Heart right ventricle (tissue), 16 donors: Measurements from ENCODE around the gene SLC16A8. TPM values are rescaled to one million over a fixed set of nuclear protein-coding genes. Genes with fewer than 3 reads are reported as not detected.
"Not testable (repeated sequence)": the region's sequence is repeated elsewhere in the genome, so short reads cannot be mapped to it uniquely, and the experiment has no call there.

Experiments
- ATAC-seq, 8 donors: fragments of 200-7000 bp; cut with Tn5 transposase; one replicate each; pipeline ENCODE4 v1.9.1; 2020; ENCODE audit warnings: mild to moderate bottlenecking in 8 of 8, moderate library complexity in 8 of 8, moderate number of reproducible peaks in 1 of 8
- DNase-seq, 2 donors: peaks; one replicate each; pipeline ENCODE4 v3.0.0-alpha.2; 2020
- H3K27ac ChIP-seq, 10 donors: fragments of 200-600 bp; sonication (generic) in 2 of 10; one replicate each; pipeline versions ENCODE4 v1.5.0 to v1.8.0; 2020 to 2022; ENCODE audit warnings: mild to moderate bottlenecking in 3 of 10
- H3K27me3 ChIP-seq, 7 donors: fragments of 200-600 bp; one replicate each; pipeline ENCODE4 v1.8.0; 2021 to 2022; ENCODE audit warnings: mild to moderate bottlenecking in 2 of 7
- H3K36me3 ChIP-seq, 9 donors: fragments of 200-600 bp; sonication (generic) in 1 of 9; one replicate each; pipeline versions ENCODE4 v1.5.0 to v1.8.0; 2020 to 2022; ENCODE audit warnings: mild to moderate bottlenecking in 2 of 9
- H3K4me1 ChIP-seq, 9 donors: fragments of 200-600 bp; sonication (generic) in 1 of 9; one replicate each; pipeline versions ENCODE4 v1.5.0 to v1.8.0; 2020 to 2022; ENCODE audit warnings: mild to moderate bottlenecking in 4 of 9
- H3K4me3 ChIP-seq, 10 donors: fragments of 200-600 bp; sonication (generic) in 2 of 10; one replicate each; pipeline versions ENCODE4 v1.5.0 to v1.8.0; 2020 to 2022; ENCODE audit warnings: mild to moderate bottlenecking in 7 of 10, moderate library complexity in 2 of 10
- H3K9me3 ChIP-seq, 11 donors: fragments of 200-600 bp in 10 of 11; sonication (generic) in 2 of 11; one replicate each; pipeline versions ENCODE4 v1.5.0 to v1.8.0; 2013 to 2022; ENCODE audit warnings: mild to moderate bottlenecking in 2 of 11, control low read depth in 1 of 11, moderate library complexity in 1 of 11
- CTCF ChIP-seq, 9 donors: fragments of 200-600 bp; sonication (generic) in 2 of 9; IDR thresholded peaks; one replicate each; pipeline versions ENCODE4 v1.5.0 to v1.8.0; 2021 to 2022; ENCODE audit warnings: antibody characterized with exemption in 9 of 9, mild to moderate bottlenecking in 5 of 9, moderate library complexity in 1 of 9
- WGBS, 2 donors: extraction: QIAGEN DNeasy Blood & Tissue Kit; methylation state at CpG; one replicate each; pipeline ENCODE4 v1.1.7; 2013; ENCODE audit warnings: inconsistent platforms in 1 of 2; 5-methylcytosine and 5-hydroxymethylcytosine counted together
- intact Hi-C, 10 donors: fragments of 100-400 bp; cut with DNase I; formaldehyde crosslinking; loops; one replicate each; pipeline versions ENCODE4 v1.11.1 to v1.14.2; 2022
- polyA plus RNA-seq, 2 donors: library from polyadenylated mRNA; stranded (reverse); fragments of 200-250 nt; gene quantifications; one replicate each; pipeline ENCODE4 v1.2.3, GENCODE V29; 2013
- total RNA-seq, 10 donors: library from RNA; stranded (reverse); fragmentation: NEBNext Ultra II Directional in 3 of 10; extraction: Animal tissue kit (Norgen Biotek cat#: 25700) in 3 of 10; gene quantifications; one replicate each; pipeline versions ENCODE4 v1.2.1 to v1.2.4, GENCODE V29; 2021 to 2023
- donor health status: Arrhythmogenic right ventricular cardiomyopathy.
- donor health status: ischemic (EF 13 %, LVEDD 7.1; RV severe dilation, severe dysfunction).
- donor health status: healthy with polysubstance abuse.
- donor health status: DM: no; HTN: yes; CAD: no.
- donor health status: DM: no; HTN: no; CAD: no.
- donor health status: ischemic (EF 25% LVEDD 6.9; RV normal size, moderate dysfunction).
- donor health status: ischemic (EF 25% LVEDD 5.7; RV mildly dilated, moderate dysfunction).
- donor health status: healthy.
- donor health status: DM: yes; HTN: yes; CAD: no.
- donor health status: Ischemic cardiomyopathy.
- donor health status: ischemic (EF 35%, LVEDD 5.7; RV mildly dilated, moderate dysfunction).
- donor health status: nonischemic (EF 11% LVEDD 7.7; RV severe dilation, severe dysfunction).
- donor health status: DM: yes; HTN: yes; CAD: no.
- donor health status: PGD.
- donor health status: ischemic (EF 29% LVEDD 5.4; RV normal size, mild dysfunction).
- donor health status: nonischemic (EF 23%, LVEDD 6.1; RV moderate dilation, normal function).

Gene SLC16A8
- total and polyA plus RNA-seq, 12 donors, result 0.19 to 0.34 (median 0.22) TPM; not detected in 9

DNA sequence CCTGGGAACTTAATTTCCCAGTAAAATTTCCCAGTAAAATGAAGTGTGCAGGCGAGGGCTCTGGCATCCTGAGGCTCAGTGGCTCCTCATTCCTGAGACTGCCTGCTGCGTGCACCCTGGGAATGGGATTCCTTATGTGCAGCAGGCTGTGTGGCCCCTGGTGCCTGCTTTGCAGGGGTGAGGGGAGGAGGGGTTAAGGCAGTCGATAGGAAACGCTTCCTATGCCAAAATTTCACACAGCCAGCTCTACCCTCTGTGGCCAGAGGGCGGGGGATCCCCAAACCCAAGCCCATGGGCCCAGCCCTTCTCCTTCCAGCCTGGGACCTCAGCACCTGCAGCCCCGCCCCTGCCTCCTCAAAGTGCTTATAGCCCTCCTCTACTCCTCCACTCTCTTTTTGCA lies 38.6 kb upstream of the SLC16A8 start:
- Histone ChIP-seq H3K4me3 (no peak overlapping the region), H3K27ac (no peak overlapping the region), H3K27me3 (no peaks in the 10 kb centered on the region), H3K36me3 (peaks cover 0 to 26% (median 0%) of the 10 kb centered on the region in 9 donors), H3K4me1 (no peaks in the 10 kb centered on the region), H3K9me3 (no peaks in the 10 kb centered on the region)
- DNase-seq, result no peak
- 86 to 87% methylated on average over 6 of the region's 6 CpGs for WGBS, 2 donors
- intact Hi-C loops, result loop anchor here in 1 of 10 donors (10.0 kb wide), 1 partner anchor 222 kb away; no protein-coding TSS in a partner anchor
- ATAC-seq, result no peak
- no peak for TF ChIP-seq CTCF (IDR thresholded peaks at IDR 0.05)

DNA sequence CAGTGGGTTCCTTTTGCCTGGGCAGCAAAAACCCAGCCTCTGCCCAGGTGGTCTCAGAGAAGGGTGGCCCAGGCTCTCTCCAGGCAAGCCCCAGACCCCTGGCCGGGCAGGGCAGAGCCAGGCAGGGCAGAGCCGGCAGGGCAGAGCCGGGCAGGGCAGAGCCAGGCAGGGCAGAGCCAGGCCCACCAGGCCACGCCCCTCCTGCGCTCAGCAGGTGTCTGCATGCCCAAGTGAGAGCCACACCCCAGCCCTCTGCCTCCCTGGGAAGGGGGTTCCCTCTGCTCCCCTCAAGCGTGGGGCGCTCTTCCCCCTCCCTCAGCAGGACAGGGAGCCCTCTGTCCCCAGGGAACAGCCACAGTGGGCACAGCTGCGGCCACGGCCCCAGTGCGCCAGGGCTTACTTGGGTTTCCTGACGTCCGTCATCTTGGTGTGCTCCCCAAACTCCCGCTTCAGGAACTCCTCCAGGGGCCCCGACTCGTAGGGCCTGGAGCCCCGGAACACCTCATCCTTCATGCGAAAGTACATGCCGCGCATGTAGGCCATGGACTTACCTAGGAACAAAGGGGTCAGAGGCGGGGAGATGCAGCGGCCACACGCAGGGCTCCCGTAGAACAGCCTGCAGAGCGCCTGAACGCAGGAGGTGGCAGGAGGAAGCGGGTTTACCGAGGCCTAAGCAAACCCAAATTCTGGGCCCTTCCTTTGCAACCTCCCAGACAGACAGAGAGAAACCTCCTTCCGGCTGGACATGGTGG lies 36.6 kb upstream of the SLC16A8 start:
- 93 to 94% methylated on average over 28 of the region's 28 CpGs for WGBS, 2 donors

GRCh38 chr22:38118747-38119146 lies 34.8 kb upstream of the SLC16A8 start:
- not testable (repeated sequence) for ATAC-seq, H3K27ac ChIP-seq, H3K27me3 ChIP-seq, H3K9me3 ChIP-seq, DNase-seq, H3K4me3 ChIP-seq
- Histone ChIP-seq H3K36me3 (peaks cover 0 to 15% (median 0%) of the 10 kb centered on the region in 9 donors), H3K4me1 (peaks cover 0 to 12% (median 8%) of the 10 kb centered on the region in 9 donors)
- intact Hi-C loops, result loop anchor here in 8 of 10 donors (5.0 to 10.0 kb wide), 6 partner anchors 46 to 236 kb away; partner anchors contain the start of gene MAFF (in 1 of the 8)
- WGBS, 2 donors, result 95 to 97% methylated on average over 2 of the region's 2 CpGs

More for the DNA sequence above, 36.6 kb upstream of the SLC16A8 start:
- no peak for DNase-seq
- no peak for TF ChIP-seq CTCF (IDR thresholded peaks at IDR 0.05)
- Histone ChIP-seq H3K4me1 (no peaks in the 10 kb centered on the region), H3K27me3 (no peaks in the 10 kb centered on the region), H3K36me3 (peaks cover 0 to 17% (median 0%) of the 10 kb centered on the region in 9 donors), H3K4me3 (no peak overlapping the region), H3K27ac (no peak overlapping the region), H3K9me3 (no peaks in the 10 kb centered on the region)
- peak in 1 of 8 donors; percentile 32 for ATAC-seq
- intact Hi-C loops, result loop anchor here in 1 of 10 donors (10.0 kb wide), 1 partner anchor 224 kb away; no protein-coding TSS in a partner anchor

DNA sequence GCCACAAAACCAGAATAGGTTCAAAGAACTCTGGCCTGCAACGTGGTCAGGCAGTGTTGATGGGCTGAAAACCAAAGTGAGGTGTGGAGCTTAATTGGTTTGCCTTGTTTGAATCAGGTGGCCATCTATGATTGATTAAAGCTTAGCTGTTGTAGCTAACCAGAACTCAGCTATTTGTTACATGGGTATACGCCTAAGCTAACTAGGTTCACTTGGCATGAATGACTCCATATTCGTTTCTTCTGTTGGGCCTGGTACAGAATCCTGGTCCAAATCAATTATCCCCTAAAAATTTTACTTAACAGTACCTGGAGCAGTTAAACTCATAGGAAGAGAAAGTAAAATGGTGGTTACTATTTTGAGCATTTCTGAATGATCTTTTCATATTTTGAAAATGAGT lies 34.2 kb upstream of the SLC16A8 start:
- H3K4me3 ChIP-seq, result no peak overlapping the region
- WGBS, 2 donors, result 90 to 96% methylated on average over 3 of the region's 3 CpGs
- intact Hi-C loops, result loop anchor here in 8 of 10 donors (5.0 to 10.0 kb wide), 6 partner anchors 47 to 237 kb away; partner anchors contain the start of gene MAFF (in 1 of the 8)
- no peak for DNase-seq
- H3K4me1 ChIP-seq, result peaks cover 0 to 12% (median 8%) of the 10 kb centered on the region in 9 donors
- ATAC-seq, result no peak
- H3K36me3 ChIP-seq, result peaks cover 0 to 16% (median 0%) of the 10 kb centered on the region in 9 donors
- H3K27me3 ChIP-seq, result no peaks in the 10 kb centered on the region
- H3K27ac ChIP-seq, result no peak overlapping the region
- no peaks in the 10 kb centered on the region for H3K9me3 ChIP-seq
- TF ChIP-seq CTCF (IDR thresholded peaks at IDR 0.05), result no peak

GRCh38 chr22:38117556-38117955 lies 33.6 kb upstream of the SLC16A8 start:
- not testable (repeated sequence) for ATAC-seq, H3K27me3 ChIP-seq, H3K4me3 ChIP-seq, H3K9me3 ChIP-seq, H3K27ac ChIP-seq, DNase-seq
- WGBS, 2 donors, result 89% methylated on average over 10 of the region's 10 CpGs
- Histone ChIP-seq H3K36me3 (peaks cover 0 to 18% (median 0%) of the 10 kb centered on the region in 9 donors), H3K4me1 (peaks cover 0 to 12% (median 8%) of the 10 kb centered on the region in 9 donors)
- intact Hi-C loops, result loop anchor here in 8 of 10 donors (5.0 to 10.0 kb wide), 6 partner anchors 47 to 237 kb away; partner anchors contain the start of gene MAFF (in 1 of the 8)
